ENCODE measurements around the gene LSM4. TPM values are rescaled to one million over a fixed set of nuclear protein-coding genes. Genes with fewer than 3 reads are reported as not detected.
"Not testable (repeated sequence)": the region's sequence is repeated elsewhere in the genome, so short reads cannot be mapped to it uniquely, and the experiment has no call there.

Gene LSM4
- total RNA-seq, 1 donor from 2014 or later, result 166 TPM

GRCh38 chr19:18353378-18354005 is 30.6 kb upstream of the LSM4 start:
- H3K27me3 Mint-ChIP-seq (ENCODE audit: unreplicated experiment), result peaks cover 6% of the 10 kb centered on the region
- TF ChIP-seq, protein P1, sequence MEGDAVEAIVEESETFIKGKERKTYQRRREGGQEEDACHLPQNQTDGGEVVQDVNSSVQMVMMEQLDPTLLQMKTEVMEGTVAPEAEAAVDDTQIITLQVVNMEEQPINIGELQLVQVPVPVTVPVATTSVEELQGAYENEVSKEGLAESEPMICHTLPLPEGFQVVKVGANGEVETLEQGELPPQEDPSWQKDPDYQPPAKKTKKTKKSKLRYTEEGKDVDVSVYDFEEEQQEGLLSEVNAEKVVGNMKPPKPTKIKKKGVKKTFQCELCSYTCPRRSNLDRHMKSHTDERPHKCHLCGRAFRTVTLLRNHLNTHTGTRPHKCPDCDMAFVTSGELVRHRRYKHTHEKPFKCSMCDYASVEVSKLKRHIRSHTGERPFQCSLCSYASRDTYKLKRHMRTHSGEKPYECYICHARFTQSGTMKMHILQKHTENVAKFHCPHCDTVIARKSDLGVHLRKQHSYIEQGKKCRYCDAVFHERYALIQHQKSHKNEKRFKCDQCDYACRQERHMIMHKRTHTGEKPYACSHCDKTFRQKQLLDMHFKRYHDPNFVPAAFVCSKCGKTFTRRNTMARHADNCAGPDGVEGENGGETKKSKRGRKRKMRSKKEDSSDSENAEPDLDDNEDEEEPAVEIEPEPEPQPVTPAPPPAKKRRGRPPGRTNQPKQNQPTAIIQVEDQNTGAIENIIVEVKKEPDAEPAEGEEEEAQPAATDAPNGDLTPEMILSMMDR (IDR thresholded peaks at IDR 0.05; ENCODE audit: unreplicated experiment), result no peak
- H3K4me3 Mint-ChIP-seq (ENCODE audit: unreplicated experiment), result no peak overlapping the region
- H3K27ac Mint-ChIP-seq (ENCODE audit: unreplicated experiment), result peak overlapping the region; percentile 13
- no peak for DNase-seq (ENCODE audit: low spot score)
- peaks cover 29% of the 10 kb centered on the region for H3K36me3 Mint-ChIP-seq (ENCODE audit: low read depth, unreplicated experiment)
- H3K4me1 Mint-ChIP-seq (ENCODE audit: unreplicated experiment), result no peaks in the 10 kb centered on the region
- no peaks in the 10 kb centered on the region for H3K9me3 Mint-ChIP-seq (ENCODE audit: unreplicated experiment)

DNA sequence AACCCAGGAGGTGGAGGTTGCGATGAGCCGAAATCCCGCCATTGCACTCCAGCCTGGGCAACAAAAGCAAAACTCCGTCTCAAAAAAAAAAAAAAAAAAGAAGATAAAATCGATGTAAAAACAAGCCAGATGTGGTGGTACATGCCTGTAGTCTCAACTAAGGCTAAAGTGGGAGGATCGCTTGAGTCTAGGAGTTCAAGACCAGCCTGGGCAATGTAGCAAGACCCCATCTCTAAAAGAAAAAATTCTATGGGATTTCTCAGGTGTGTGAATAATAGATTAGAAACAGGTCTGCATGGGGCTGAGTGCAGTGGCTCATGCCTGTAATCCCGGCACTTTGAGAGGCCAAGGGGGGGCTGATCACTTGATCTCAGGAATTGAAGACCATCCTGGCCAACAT is 28.7 kb upstream of the LSM4 start:
- no peaks in the 10 kb centered on the region for H3K4me1 Mint-ChIP-seq (ENCODE audit: unreplicated experiment)
- no peak overlapping the region for H3K4me3 Mint-ChIP-seq (ENCODE audit: unreplicated experiment)
- no peak overlapping the region for H3K27ac Mint-ChIP-seq (ENCODE audit: unreplicated experiment)
- H3K27me3 Mint-ChIP-seq (ENCODE audit: unreplicated experiment), result peaks cover 6% of the 10 kb centered on the region
- H3K9me3 Mint-ChIP-seq (ENCODE audit: unreplicated experiment), result no peaks in the 10 kb centered on the region
- peaks cover 13% of the 10 kb centered on the region for H3K36me3 Mint-ChIP-seq (ENCODE audit: low read depth, unreplicated experiment)
- TF ChIP-seq, protein P1 (IDR thresholded peaks at IDR 0.05; ENCODE audit: unreplicated experiment), result no peak
- no peak for DNase-seq (ENCODE audit: low spot score)

GRCh38 chr19:18350490-18350889 is 27.6 kb upstream of the LSM4 start:
- TF ChIP-seq, protein P1 (IDR thresholded peaks at IDR 0.05; ENCODE audit: unreplicated experiment), result no peak
- Mint-ChIP-seq H3K27ac (ENCODE audit: unreplicated experiment) (peak overlapping the region; percentile 61), H3K9me3 (ENCODE audit: unreplicated experiment) (no peaks in the 10 kb centered on the region), H3K36me3 (ENCODE audit: low read depth, unreplicated experiment) (peaks cover 11% of the 10 kb centered on the region), H3K4me3 (ENCODE audit: unreplicated experiment) (no peak overlapping the region), H3K27me3 (ENCODE audit: unreplicated experiment) (peaks cover 6% of the 10 kb centered on the region), H3K4me1 (ENCODE audit: unreplicated experiment) (peaks cover 5% of the 10 kb centered on the region)
- no peak for DNase-seq (ENCODE audit: low spot score)

DNA sequence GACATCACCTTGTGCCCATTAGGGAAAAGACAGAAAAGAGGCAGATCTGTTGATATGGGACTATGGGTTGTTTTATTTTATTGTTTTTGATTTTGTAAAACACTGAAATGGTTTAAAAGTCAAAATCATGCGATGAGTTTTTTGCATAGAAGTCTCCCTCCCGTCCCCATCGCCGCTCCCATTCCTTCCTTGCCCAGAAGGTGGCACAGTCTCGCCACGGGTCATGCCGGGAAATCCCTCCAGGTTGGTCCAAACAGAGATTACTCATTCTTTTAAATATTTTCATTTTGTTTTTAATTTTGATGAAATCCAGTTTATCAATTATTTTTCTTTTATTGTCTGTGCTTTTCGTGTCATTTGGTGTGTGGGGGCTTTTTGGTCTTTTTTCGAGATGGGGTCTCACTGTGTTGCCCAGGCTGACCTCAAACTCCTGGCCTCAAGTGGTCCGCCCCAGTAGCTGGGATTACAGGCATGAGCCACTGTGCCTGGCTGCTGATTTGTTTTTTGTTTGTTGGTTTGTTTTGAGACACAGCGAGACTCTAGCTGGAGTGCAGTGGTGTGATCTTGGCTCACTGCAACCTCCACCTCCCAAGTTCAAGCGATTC is 26.8 kb upstream of the LSM4 start:
- no peak overlapping the region for H3K27ac Mint-ChIP-seq (ENCODE audit: unreplicated experiment)
- H3K4me1 Mint-ChIP-seq (ENCODE audit: unreplicated experiment), result peaks cover 5% of the 10 kb centered on the region
- H3K27me3 Mint-ChIP-seq (ENCODE audit: unreplicated experiment), result peaks cover 8% of the 10 kb centered on the region
- no peak overlapping the region for H3K4me3 Mint-ChIP-seq (ENCODE audit: unreplicated experiment)
- TF ChIP-seq, protein P1 (IDR thresholded peaks at IDR 0.05; ENCODE audit: unreplicated experiment), result peak; percentile 54
- H3K36me3 Mint-ChIP-seq (ENCODE audit: low read depth, unreplicated experiment), result peaks cover 9% of the 10 kb centered on the region
- peak; percentile 61 for DNase-seq (ENCODE audit: low spot score)
- H3K9me3 Mint-ChIP-seq (ENCODE audit: unreplicated experiment), result no peaks in the 10 kb centered on the region

DNA sequence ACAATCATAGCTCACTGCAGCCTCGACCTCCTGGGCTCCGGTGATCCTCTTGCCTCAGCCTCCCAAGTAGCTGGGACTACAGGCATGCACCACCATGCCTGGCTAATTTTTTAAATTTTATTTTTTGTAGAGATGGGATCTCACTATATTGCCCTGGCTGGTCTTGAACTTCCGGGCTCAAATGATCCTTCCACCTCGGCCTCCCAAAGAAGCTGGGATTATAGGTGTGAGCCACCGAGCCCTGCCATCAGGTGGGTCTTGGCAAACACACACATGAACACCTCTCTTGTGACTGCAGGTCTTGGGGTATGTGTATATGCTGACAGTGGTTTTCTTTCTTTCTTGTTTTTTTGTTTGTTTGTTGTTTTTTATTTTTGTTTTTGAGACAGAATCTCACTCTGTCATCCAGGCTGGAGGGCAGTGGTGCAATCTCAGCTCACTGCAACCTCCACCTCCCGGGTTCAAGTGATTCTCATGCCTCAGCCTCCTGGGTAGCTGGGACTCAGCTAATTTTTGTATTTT is 26.0 kb upstream of the LSM4 start:
- peaks cover 14% of the 10 kb centered on the region for H3K36me3 Mint-ChIP-seq (ENCODE audit: low read depth, unreplicated experiment)
- H3K27ac Mint-ChIP-seq (ENCODE audit: unreplicated experiment); H3K4me3 Mint-ChIP-seq (ENCODE audit: unreplicated experiment); H3K27me3 Mint-ChIP-seq (ENCODE audit: unreplicated experiment); DNase-seq (ENCODE audit: low spot score); H3K4me1 Mint-ChIP-seq (ENCODE audit: unreplicated experiment); H3K9me3 Mint-ChIP-seq (ENCODE audit: unreplicated experiment): not testable (repeated sequence)
